SK-N-SH (cell line): ENCODE measurements around the gene CCDC178. TPM values are rescaled to one million over a fixed set of nuclear protein-coding genes. Genes with fewer than 3 reads are reported as not detected.

ENCODE experiments used
- CTCF ChIA-PET: fragments of 300-600, 350-600 bp; formaldehyde crosslinking; extraction: SDS; loops from one replicate; lab custom pipeline; 2021; lab: Yijun Ruan, JAX
- POLR2A ChIA-PET: fragments of 350-600 bp; sonication (Branson Sonifier 250); formaldehyde crosslinking; extraction: SDS; loops from one replicate; lab custom pipeline; 2020; ENCODE audit warnings: antibody characterized with exemption, inconsistent platforms; lab: Yijun Ruan, JAX
- DNase-seq: peaks from one replicate; pipeline ENCODE4 v3.0.0; 2012
- H2AFZ ChIP-seq: fragments of 200-600 bp; sonication (generic); 2 replicates; pipeline ENCODE4 v1.8.1; 2016; ENCODE audit warnings: antibody characterized with exemption, mild to moderate bottlenecking, low read depth
- H3F3A ChIP-seq: fragments of 200-600 bp; sonication (generic); replicated peaks from 2 replicates; pipeline ENCODE3; 2016; ENCODE audit warnings: antibody characterized with exemption, mild to moderate bottlenecking; ENCODE audit not compliant: insufficient read depth
- H3K27ac ChIP-seq, 2 experiments: fragments of 200-500 bp in 1 of 2; fragments of 200-600 bp in 1 of 2; sonication (Bioruptor generic) in 1 of 2; sonication (generic), shearing (Covaris generic) in 1 of 2; 2 replicates each; pipeline versions ENCODE4 v1.5.1 to v1.6.1; 2014 to 2016; ENCODE audit warnings: low read depth in 2 of 2, inconsistent platforms in 1 of 2, low read length in 1 of 2, mild to moderate bottlenecking in 1 of 2, mixed read lengths in 1 of 2
- H3K27me3 ChIP-seq: fragments of 200-600 bp; sonication (generic), shearing (Covaris generic); 2 replicates; pipeline ENCODE4 v1.6.1; 2016; ENCODE audit warnings: mixed run types; ENCODE audit not compliant: insufficient read depth
- H3K36me3 ChIP-seq, 2 experiments: fragments of 200-500 bp in 1 of 2; fragments of 200-600 bp in 1 of 2; sonication (Bioruptor generic) in 1 of 2; sonication (generic) in 1 of 2; replicated peaks in 1 of 2; 2 replicates each; pipeline versions ENCODE3 to v1.5.1; 2014 to 2016; ENCODE audit warnings: low read length in 1 of 2, mild to moderate bottlenecking in 1 of 2; ENCODE audit not compliant: insufficient read depth in 2 of 2, control insufficient read depth in 1 of 2
- H3K4me1 ChIP-seq, 2 experiments: fragments of 200-500 bp in 1 of 2; fragments of 200-600 bp in 1 of 2; sonication (Bioruptor generic) in 1 of 2; sonication (generic), shearing (Covaris generic) in 1 of 2; 2 replicates each; pipeline versions ENCODE4 v1.5.1 to v1.6.1; 2014 to 2016; ENCODE audit warnings: low read depth in 1 of 2, low read length in 1 of 2, mixed run types in 1 of 2; ENCODE audit not compliant: insufficient read depth in 2 of 2, control insufficient read depth in 1 of 2
- H3K4me2 ChIP-seq: fragments of 200-600 bp; sonication (generic), shearing (Covaris generic); 2 replicates; pipeline ENCODE4 v1.6.1; 2017; ENCODE audit warnings: mixed run types
- H3K4me3 ChIP-seq, 2 experiments: fragments of 200-500 bp in 1 of 2; fragments of 200-600 bp in 1 of 2; sonication (Bioruptor generic) in 1 of 2; sonication (generic), shearing (Covaris generic) in 1 of 2; 2 replicates each; pipeline versions ENCODE4 v1.5.1 to v1.8.1; 2014 to 2016; ENCODE audit warnings: low read depth in 2 of 2, inconsistent platforms in 1 of 2, low read length in 1 of 2, mild to moderate bottlenecking in 1 of 2, mixed read lengths in 1 of 2, moderate library complexity in 1 of 2
- H3K79me2 ChIP-seq: fragments of 200-600 bp; sonication (generic); 2 replicates; pipeline ENCODE4 v1.8.1; 2017; ENCODE audit warnings: mild to moderate bottlenecking; ENCODE audit not compliant: insufficient read depth
- H3K9ac ChIP-seq: fragments of 200-600 bp; sonication (generic); 2 replicates; pipeline ENCODE4 v1.6.1; 2017; ENCODE audit warnings: mixed run types
- H3K9me2 ChIP-seq: fragments of 200-600 bp; sonication (generic); 2 replicates; pipeline ENCODE4 v1.6.1; 2017; ENCODE audit warnings: mixed run types
- H3K9me3 ChIP-seq: fragments of 200-600 bp; sonication (generic); 2 replicates; pipeline ENCODE4 v1.6.1; 2017; ENCODE audit warnings: mixed run types, mild to moderate bottlenecking, moderate library complexity
- H4K20me1 ChIP-seq: fragments of 200-600 bp; sonication (generic); 2 replicates; pipeline ENCODE4 v1.6.1; 2017; ENCODE audit warnings: mild to moderate bottlenecking, mixed run types; ENCODE audit not compliant: insufficient read depth
- CTCF ChIP-seq: fragments of 200-600 bp; sonication (generic); IDR thresholded peaks from 2 replicates; pipeline ENCODE4 v1.6.1; 2017; ENCODE audit warnings: antibody characterized with exemption, mild to moderate bottlenecking, moderate library complexity
- EP300 ChIP-seq, 2 experiments: IDR thresholded peaks; 2 replicates each; pipeline versions ENCODE4 v1.4.0 to v1.6.1; 2012; ENCODE audit warnings: borderline replicate concordance in 1 of 2, low read depth in 1 of 2, low read length in 1 of 2
- EZH2phosphoT487 ChIP-seq: fragments of 200-600 bp; sonication (generic); IDR thresholded peaks from 2 replicates; pipeline ENCODE4 v1.6.1; 2017; ENCODE audit warnings: low read depth, mixed run types, mild to moderate bottlenecking, antibody characterized with exemption, moderate library complexity, borderline replicate concordance
- GABPA ChIP-seq: IDR thresholded peaks from 2 replicates; pipeline ENCODE4 v1.4.0; 2012; ENCODE audit warnings: low read depth, mild to moderate bottlenecking
- GATA2 ChIP-seq: sonication (generic); formaldehyde crosslinking; IDR thresholded peaks from 2 replicates; pipeline ENCODE4 v1.5.0; 2020; ENCODE audit warnings: mild to moderate bottlenecking, missing genetic modification reagents
- IRF3 ChIP-seq: fragments of 150-350 bp; IDR thresholded peaks from 2 replicates; pipeline ENCODE4 v1.6.1; 2016; ENCODE audit warnings: mild to moderate bottlenecking, low read depth, low read length
- JUND ChIP-seq: IDR thresholded peaks from 2 replicates; pipeline ENCODE4 v1.4.0; 2012
- MAX ChIP-seq: IDR thresholded peaks from 2 replicates; pipeline ENCODE4 v1.4.0; 2012; ENCODE audit warnings: low read depth
- MEF2A ChIP-seq: IDR thresholded peaks from 2 replicates; pipeline ENCODE4 v1.4.0; 2012; ENCODE audit warnings: low read depth, borderline replicate concordance
- PBX3 ChIP-seq: IDR thresholded peaks from 2 replicates; pipeline ENCODE4; 2012
- RAD21 ChIP-seq: IDR thresholded peaks from 2 replicates; pipeline ENCODE4 v1.6.1; 2012; ENCODE audit warnings: mild to moderate bottlenecking, low read length
- SIN3A ChIP-seq: IDR thresholded peaks from 2 replicates; pipeline ENCODE4 v1.6.1; 2012; ENCODE audit warnings: low read depth, mild to moderate bottlenecking, low read length, moderate library complexity, borderline replicate concordance
- SMC3 ChIP-seq: IDR thresholded peaks from 2 replicates; pipeline ENCODE4 v1.6.1; 2012; ENCODE audit warnings: low read depth, low read length, improper control_type of control experiment
- TAF1 ChIP-seq: IDR thresholded peaks from 2 replicates; pipeline ENCODE4 v1.6.1; 2012; ENCODE audit warnings: low read depth, mild to moderate bottlenecking, low read length, moderate library complexity, borderline replicate concordance
- TEAD4 ChIP-seq: IDR thresholded peaks from 2 replicates; pipeline ENCODE4 v1.4.0; 2012; ENCODE audit warnings: mild to moderate bottlenecking, borderline replicate concordance; ENCODE audit not compliant: insufficient read depth
- USF1 ChIP-seq: IDR thresholded peaks from 2 replicates; pipeline ENCODE4 v1.4.0; 2012; ENCODE audit warnings: low read depth, borderline replicate concordance
- USF2 ChIP-seq: fragments of 150-350 bp; IDR thresholded peaks from 2 replicates; pipeline ENCODE4 v1.6.1; 2017; ENCODE audit warnings: antibody characterized with exemption, low read length, low read depth, borderline replicate concordance
- YY1 ChIP-seq: IDR thresholded peaks from 2 replicates; pipeline ENCODE4 v1.4.0; 2012; ENCODE audit warnings: low read depth, mild to moderate bottlenecking
- WGBS: methylation state at CpG from one replicate; pipeline ENCODE4 v1.1.6; 2017; ENCODE audit warnings: low lambda C conversion rate; 5-methylcytosine and 5-hydroxymethylcytosine counted together
- polyA plus RNA-seq, 3 experiments: library from polyadenylated mRNA; depleted of rRNA; stranded (reverse); fragments of >200 nt; gene quantifications; 2 replicates each; pipeline ENCODE4 v1.2.3, GENCODE V29; 2012

CCDC178 gene
- polyA plus RNA-seq, 1 of the 3 experiments (the other 2 are of a cell fraction), result not detected

GRCh38 chr18:33282709-33283333 is 157.7 kb downstream of the CCDC178 start:
- 19% methylated on average over 4 of the region's 6 CpGs for WGBS
- POLR2A ChIA-PET, result no interaction called here
- no peaks in the 10 kb centered on the region for H3K9me2 ChIP-seq

More at GRCh38 chr18:33282709-33283333, 157.7 kb downstream of the CCDC178 start:
- CTCF ChIA-PET, result no interaction called here
- Histone ChIP-seq H3F3A (no peaks in the 10 kb centered on the region), H3K36me3 (no peaks in the 10 kb centered on the region), H4K20me1 (no peaks in the 10 kb centered on the region), H3K27ac (no peak overlapping the region), H3K4me2 (no peak overlapping the region), H3K79me2 (no peaks in the 10 kb centered on the region), H3K27me3 (no peaks in the 10 kb centered on the region), H3K4me1 (no peaks in the 10 kb centered on the region), H3K9me3 (no peaks in the 10 kb centered on the region), H2AFZ (no peak overlapping the region), H3K9ac (no peak overlapping the region), H3K4me3 (no peak overlapping the region)
- DNase-seq, result no peak
- TF ChIP-seq TEAD4 (no peak), PBX3 (no peak), IRF3 (no peak), SIN3A (no peak), MAX (no peak), CTCF (no peak), GATA2 (CRISPR knock-in tag) (no peak), JUND (no peak), SMC3 (no peak), YY1 (no peak), RAD21 (no peak), USF2 (no peak), TAF1 (no peak), EP300 (IDR thresholded peaks at IDR 0.05; ENCODE audit: borderline replicate concordance in 1 of 2, low read depth in 1 of 2, low read length in 1 of 2) (no peak), GABPA (no peak), MEF2A (no peak), EZH2phosphoT487 (no peak), USF1 (no peak)
